ENCODE measurements around the gene SV2C.

SV2C gene

DNA sequence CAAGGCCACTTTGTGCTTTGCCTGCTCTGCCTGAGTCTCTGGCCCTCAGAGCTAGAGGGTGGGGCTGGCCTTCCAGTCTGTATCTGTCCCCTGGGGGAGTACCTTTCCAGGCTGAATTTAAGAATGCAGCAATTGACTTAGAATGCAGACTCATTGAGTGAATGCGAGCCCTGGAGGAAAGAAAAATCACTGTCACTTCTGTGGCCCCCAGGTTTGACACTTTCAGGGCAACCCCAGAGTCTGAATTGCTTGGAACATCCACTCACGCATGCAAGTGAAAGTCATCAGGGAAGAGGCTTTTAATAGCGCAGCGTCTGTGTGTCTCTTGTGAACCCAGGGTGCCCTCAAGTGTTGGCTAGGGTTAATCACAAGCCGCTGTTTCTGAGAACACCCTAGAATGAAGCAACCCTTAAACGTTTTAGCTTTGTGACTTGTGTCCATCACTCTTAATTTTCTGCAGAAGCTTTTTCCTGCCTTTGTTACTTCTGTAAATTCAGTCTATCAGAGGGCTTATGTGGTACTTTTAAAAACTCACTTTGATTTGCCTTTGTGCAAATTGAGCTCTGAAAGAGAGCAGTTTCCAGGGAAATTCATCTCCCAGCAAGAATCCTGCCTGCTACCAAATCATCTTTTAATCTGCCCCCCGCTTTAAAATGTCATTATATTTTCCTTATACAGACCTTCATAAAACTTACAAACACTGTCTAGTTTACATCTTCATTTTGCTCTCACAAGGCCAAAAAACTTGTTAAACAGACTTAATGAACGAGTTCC, 173.1 kb downstream of the SV2C start:
- peak; percentile 27 to 41 for DNase-seq (ENCODE audit: low read depth in 2 of 2)

DNA sequence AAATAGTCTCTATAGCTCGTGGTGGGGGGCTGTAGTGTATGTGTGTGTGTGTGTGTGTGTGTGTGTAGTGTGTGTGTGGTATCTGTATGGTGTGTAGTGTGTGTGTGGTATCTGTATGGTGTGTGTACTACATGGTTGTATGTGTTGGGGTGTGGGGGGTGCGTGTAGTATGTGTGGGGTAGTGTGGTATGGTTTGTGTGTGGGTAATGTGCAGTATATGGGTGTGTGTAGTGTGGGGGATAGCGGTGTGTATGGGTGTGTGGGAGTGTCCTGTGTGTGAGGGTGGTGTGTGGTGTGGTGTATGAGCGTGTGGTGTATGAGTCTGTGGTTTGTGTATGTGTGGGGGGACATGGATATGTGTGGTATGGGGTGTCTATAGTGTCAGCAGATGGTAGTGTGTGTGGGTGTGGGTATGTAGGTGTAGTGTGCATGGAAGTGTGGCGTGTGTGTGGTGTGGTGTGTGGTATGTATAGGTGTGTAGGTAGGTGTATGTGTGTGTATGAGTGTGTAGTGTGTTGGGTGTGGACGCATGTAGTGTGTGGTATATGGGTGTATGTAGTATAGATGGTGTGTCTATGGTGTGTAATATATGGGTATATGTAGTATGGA, 174.1 kb downstream of the SV2C start:
- DNase-seq (ENCODE audit: low read depth in 2 of 2) = no peak

DNA sequence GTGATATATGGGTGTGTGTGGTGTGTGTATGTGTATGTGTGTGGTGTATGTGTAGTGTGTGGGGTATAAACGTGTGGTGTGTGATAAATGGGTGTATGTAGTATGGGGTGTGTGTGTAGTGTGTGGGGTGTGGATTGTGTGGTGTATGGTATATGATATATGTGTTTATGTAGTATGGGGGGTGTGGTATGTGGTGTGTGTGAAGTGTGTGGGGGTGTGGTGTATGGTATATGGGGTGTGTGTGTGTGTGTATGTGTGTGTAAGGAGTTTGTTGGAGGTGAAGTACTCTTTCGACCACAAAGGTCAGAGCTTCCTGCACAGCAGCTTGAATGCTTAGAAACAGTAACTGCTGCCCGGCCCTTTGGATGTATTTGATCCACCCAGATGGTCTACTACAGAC, 174.7 kb downstream of the SV2C start:
- no peak for DNase-seq (ENCODE audit: low read depth in 2 of 2)

DNA sequence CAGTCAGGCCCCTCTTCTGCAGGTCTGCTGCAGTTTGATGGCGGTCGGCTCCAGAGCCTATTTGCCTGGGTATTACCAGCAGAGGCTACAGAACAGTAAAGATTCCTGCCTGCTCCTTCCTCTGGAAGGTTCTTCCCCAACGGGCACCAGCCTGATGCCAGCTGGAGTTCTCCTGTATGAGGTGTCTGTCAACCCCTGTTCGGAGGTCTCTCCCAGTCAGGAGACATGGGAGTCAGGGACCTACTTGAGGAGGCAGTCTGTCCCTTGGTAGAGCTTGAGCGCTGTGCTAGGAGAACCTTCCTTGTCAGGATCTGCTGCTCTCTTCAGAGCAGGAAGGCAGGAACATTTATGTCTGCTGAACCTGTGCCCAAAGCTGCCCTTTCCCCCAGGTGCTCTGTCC, 181.5 kb downstream of the SV2C start:
- DNase-seq (ENCODE audit: low read depth in 2 of 2) = no peak

DNA sequence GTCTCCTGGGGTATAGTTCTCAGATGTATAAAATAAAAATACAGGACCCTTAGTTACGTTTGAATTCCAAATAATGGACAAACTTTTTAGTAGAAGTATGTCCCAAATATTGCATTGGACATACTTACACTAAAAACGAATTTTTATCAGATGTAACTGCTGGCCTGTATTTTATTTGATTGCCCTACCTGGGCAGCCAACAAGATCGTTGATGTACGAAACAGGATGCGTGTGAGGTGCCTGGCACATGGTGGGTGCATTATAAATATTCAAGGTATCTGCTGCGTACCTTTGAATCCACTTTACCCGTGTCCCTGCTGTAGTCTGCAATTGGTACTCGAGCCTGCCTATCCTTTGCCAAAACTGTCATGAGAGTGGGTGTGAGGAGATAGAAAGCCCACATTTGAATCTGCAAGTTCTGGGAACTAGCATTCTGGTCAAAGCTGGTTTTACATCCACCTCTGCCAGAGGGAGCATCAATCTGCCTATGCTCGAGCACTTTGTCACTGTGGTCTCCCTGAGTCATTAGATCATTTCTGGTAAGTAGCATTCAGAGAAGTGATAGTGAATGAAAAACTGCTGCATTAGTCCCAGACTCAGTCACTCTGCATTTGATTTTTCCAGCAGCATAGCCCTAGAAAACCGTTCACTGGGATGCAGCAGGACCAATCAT, 186.2 kb downstream of the SV2C start:
- DNase-seq (ENCODE audit: low read depth in 2 of 2) = no peak

DNA sequence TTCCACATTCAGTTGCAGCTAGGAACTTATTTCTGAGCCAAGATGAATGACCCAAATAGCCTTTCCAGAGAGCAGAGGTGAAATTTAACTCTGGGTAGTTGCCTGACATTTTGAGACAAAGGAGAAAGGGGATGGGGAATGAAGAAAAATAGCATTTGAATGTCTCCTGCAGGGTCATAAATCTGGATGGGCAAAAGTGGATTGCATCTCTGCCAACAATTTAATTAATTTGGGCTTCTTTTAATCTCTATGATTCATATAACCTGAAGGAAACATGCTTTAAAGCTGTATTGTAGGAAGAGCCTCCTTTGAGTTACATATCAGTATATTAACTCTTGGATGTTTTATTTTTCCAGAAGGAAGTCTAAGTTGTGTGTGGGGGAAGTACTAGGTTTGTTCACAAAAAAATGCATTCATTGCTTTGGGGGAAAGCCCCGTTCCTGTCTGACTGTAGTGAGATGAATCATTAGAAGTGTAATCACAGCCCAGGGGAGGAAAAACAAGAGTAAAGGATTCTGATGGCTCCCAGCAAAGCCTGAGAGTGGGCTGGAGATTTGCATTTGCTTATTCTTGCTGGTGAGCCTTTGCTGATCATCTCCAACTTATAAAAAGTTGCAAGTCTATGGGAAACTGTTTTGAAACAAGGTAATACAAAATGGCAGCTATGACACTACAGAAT, 186.9 kb downstream of the SV2C start:
- DNase-seq (ENCODE audit: low read depth in 2 of 2) = no peak

DNA sequence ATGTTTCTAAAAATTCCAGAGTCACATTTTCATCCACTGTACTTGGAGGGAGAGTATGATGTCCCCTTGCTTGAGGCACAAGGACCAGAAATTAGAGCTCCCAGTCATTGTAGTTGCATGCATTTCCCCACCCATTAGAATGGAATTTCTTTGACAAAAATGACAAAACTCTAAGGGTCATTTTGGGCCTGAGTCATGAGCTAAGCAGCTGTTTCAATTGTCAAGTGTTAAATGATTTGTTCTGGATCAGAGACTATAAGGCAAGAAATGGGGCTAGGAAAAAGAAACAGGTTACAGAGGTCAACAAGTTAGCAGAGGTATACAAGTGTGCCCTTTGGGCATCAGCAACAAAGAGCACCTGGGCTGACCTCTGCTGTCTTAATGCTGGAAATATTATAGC, 188.7 kb downstream of the SV2C start:
- no peak for DNase-seq (ENCODE audit: low read depth in 2 of 2)

DNA sequence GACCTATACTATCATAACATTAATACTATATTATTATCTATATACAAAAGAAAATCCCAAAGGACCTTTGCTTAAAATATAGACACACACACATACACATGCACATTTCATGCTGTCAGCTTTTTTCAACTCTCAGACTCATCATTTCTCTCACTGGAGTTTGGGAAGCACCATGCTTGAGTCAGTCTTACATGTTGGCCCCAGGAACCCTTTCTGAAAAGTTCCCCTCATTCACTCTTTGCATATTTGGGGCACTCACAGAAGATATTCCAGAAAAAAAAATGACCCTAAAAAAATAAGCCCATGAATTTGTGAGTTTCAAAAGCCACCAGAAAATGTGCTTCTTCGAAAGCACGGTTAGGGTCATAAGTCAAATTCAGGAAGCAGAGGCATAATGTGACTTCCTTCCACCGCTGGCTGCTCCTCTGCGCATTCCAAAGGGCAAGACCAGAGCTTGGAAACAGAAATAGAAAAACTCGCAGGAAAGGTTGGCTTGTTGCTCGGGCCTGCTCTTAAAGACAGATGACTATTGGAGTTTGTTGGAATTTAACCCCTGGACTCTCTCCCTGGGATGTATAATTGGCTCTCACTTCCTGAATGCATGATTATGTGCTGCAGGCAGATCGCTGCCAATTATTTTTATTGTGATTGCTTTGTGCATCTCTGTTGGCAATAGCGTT, 190.2 kb downstream of the SV2C start:
- DNase-seq (ENCODE audit: low read depth in 2 of 2) = no peak

DNA sequence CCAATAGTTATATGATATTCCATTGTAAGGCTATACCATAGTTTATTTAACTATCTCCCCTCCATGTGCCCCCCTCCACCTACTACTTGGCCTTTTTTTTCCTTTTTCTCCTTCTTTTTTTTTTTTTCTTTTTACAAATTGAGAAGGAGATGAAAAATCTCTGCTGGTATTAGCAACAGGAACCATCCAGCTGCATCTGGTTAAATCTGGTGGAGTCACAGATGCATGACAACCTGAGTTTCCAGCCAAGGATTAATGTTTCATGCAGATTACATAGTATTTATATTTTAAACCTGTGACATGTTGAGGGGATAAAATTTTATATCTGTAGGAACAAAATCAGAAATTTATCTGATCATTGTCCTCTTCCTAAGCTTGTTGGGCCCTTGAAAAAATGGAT, 191.4 kb downstream of the SV2C start:
- DNase-seq (ENCODE audit: low read depth in 2 of 2) = no peak

DNA sequence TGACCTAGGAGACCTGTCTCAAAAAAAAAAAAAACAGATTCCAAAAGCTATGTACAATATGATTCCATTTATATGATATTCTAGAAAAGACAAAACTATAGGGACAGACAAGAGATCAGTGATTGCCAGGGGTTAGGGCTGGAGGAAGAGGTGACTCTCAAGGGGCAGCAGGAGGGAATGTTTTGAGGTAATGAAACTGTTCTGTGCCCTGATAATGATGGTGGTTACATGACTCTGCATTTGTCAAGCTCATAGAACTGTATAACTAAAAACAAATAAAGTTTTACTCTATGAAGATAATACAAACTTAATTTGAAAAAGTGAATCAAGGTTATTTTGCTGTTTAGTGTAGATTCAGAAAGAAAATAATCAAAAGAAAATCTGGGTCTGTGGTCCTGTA, 194.6 kb downstream of the SV2C start:
- DNase-seq (ENCODE audit: low read depth in 2 of 2) = no peak

DNA sequence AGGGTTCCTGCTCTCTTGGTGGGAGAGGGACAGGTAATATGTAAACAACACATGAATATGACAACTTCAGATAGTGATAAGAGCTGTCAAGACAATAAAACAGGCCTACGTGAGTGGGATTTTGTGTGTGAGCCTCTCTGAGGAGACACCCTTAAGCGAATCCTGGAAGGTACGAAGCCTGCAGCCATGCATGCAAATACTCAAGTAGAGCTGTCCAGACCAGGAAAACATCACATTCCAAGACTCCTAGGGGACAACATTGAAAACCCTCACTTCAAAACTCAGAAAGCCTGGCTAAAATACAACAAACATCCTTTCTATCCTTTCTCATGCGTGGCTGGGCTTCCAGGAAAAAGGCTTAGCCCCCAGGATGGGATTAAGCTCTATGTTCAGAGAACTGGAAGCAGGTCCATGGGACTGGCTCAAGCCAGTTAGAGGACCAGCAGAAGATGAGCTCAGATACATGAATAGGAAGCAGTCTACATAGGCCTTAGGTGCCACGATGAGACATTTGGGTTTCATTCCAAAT, 195.1 kb downstream of the SV2C start:
- DNase-seq (ENCODE audit: low read depth in 2 of 2) = no peak

DNA sequence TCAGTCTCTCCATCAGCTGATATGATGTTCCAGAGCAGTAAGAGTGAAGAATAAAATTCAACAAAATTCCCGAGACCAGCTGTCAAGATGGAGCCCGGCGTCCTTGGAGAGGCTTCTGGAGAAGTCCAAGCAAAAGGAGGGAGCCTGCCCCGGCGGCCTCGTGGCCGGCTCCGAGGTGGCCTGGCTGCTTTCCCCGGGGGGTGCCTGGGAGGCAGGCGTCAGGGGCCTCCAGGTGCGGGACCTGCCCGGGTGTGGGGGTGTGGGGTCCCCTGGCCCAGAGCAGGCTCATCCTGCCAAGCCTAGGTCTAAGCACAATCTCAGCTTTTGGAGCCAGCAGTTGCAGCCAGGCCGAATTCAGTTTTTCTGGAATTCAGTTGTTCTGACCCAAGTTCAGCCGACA, 197.3 kb downstream of the SV2C start:
- no peak for DNase-seq (ENCODE audit: low read depth in 2 of 2)

DNA sequence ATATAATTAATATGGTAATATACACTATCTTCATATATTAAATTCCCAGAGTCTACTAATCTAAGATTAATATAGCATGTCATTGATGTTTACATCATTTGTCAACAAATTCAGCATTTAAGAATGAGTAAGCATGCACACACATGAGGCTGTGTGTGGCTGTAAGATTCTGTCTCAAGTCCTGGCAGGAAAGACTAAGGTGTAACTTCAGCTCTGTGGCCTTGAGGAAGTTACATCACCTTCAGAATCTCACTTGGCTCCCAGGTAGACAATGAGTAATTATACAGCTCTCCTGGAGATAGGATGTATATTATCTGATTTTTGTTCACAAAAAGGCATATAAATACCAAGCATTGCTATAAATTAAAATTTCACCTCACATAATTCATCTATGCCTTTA, 200.5 kb downstream of the SV2C start:
- no peak for DNase-seq (ENCODE audit: low read depth in 2 of 2)

DNA sequence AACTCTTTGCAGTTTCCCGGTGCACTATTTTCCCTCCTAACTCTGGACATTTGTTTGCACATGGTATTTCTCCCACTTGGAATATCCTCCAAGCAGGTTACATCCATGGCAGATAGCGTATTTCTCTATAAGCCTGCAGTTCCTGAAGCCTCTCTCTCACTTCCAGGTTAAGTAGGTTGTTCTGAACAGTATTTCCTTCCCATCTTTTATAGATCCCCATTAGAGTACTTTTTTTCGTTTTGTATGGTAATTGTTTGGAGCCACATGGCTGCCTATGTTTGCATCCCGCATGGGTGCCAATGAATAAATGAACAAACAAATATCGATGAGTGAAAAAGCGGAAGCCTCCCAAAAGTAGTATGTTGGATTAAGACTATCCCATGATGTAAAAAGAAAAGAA, 206.5 kb downstream of the SV2C start:
- DNase-seq (ENCODE audit: low read depth in 2 of 2) = no peak

DNA sequence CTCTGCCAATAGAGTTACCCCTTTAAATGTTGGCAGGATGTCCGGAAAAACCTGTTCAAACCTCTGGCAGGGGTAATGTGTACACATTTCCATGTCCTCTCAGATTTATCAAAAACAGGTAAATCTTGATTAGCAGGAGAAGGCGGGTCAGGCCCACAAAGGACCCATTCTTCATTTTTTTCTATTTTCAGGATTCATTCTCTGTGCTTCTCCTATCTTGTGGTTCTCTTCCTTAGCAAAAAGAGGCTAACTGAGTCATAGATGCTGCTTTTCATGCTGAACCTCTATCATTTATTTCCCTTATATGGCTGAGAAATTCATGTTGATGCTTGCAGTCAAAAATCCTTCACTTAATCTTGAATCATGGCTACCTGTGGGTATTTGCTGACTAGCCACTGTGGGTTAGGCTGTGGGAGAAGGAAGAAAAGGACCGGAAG, 207.2 kb downstream of the SV2C start:
- DNase-seq (ENCODE audit: low read depth in 2 of 2) = no peak

DNA sequence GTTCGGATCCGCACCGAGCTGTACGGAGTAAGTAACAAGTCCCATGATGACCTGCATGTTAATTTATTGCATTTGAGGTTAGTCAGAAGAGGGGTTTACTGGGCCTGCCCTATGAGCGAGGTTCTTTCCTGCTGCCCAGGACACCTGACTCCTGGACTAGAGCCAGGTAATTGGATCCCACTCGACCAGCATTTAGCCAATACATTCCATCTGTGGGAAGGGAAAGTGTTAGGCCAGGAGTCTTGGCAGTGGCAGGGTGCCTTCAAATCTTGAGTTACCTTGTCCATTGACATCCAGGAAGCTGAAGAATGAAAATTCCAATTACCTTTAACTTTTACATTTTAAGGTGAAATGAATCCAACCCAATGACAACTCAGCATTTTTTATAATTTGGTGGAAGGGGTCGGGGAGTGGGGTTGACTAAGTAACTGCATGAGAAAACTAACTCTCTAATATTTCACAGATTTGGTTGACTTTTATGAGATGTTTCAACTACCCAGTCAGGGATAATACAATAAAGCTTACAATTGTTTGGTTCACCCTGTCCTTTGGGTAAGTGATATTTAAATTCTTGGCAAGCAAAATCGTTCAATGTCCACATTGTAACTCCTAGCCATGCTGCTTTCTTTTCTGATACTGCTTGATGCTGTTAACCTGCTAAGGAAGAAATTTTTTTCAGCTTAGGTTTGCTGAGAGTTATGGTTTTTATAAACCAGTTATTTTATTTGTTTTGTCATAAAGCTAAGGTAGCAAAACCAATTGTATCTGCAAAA, 208.3 kb downstream of the SV2C start:
- DNase-seq (ENCODE audit: low read depth in 2 of 2) = no peak

DNA sequence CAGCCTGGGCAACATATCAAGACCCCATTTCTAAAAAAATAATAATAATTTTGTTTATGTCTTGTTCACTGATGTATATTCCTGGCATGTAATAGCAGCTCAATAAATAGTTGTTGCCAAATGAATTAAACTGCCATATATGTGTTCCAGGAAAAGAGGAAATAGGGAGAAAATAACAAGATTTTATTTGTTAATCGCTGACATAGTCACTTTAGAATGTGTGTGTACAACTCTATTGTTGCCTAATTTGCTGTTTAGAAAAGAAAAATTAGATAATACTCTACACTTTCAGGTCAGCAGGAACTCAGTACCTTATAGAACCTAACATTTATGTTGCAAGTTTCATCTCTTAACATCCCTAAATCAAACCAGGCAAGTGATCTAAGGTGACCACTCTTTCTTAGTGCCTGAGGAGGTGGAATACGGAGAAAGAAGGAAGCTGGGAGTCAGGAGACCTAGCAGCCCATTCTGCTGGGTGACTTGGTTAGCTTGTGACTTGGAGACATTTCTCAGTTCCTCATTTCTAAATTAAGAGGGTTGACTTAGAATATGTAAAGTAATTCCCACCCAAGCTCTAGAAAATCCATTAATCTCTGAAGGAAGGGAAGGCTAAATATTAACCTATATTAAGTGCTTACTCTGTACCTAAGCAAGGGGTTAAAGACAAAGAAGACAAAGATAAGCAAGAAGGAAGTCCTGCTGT, 209.6 kb downstream of the SV2C start:
- no peak for DNase-seq (ENCODE audit: low read depth in 2 of 2)

DNA sequence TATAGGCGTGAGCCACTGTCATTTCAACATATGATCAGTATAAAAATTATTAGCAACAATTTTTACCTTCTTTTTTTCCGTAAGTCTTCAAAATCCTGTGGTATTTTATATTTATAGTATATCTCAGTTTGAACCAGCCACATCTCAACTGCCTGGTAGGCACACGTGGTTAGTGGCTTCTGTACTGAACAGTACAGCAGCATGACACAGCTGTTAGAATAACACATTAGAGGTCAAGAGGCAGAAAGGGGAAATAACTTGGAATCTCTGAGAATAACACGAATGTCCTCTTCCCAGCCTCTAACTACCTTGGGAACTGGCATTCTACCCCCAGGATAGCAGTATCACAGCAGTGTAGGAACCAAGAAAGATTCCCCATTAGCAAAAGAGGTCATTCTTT, 211.4 kb downstream of the SV2C start:
- DNase-seq (ENCODE audit: low read depth in 2 of 2) = no peak

DNA sequence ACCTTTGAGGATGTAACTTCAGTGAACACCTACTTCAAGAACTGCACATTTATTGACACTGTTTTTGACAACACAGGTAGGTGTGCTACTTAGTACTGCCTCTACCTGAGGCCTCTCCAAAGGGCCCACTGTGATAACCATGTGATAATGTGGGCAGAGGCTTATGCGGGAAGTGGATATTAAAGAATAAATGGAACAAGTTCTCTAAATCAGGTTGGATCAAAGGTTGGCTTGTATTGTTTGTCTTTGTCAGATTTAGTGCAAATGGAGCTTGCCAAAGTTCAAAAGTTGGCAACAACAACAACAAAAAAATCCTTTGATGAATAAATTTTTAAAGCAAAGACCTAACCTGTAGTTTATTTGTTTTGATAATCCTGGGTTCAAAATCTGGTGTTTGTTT, 215.7 kb downstream of the SV2C start:
- DNase-seq (ENCODE audit: low read depth in 2 of 2) = no peak

DNA sequence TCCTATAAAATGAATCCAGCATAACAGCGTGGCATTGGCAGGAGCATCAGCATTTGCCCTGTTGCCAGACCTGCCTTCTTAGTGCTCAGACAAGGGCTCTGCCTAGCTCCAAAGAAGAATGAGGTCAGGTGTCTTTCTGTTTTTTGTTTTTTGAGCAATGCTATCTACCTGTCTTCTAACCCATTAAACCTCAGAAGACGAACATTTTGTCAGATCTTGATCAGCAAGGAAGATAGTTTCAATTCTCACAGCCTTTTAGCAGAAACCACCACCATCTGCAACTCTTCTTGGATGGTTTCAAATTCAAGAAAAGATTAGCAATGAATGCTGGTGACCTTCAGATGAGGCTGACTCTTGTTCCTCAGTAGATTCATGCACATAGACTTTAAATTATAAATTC, 216.4 kb downstream of the SV2C start:
- DNase-seq (ENCODE audit: low read depth in 2 of 2) = no peak
